Fibroblast of skin of scalp (primary cell): Measurements from ENCODE around the gene CCDC159.
A peak's percentile ranks its signal among the peaks of the same experiment; 100 is the strongest.
"Not testable (repeated sequence)": the region's sequence is repeated elsewhere in the genome, so short reads cannot be mapped to it uniquely, and the experiment has no call there.

Experiments used
- DNase-seq: peaks from one replicate; pipeline ENCODE4 v3.0.0-alpha.2; 2013

The CCDC159 gene

DNA sequence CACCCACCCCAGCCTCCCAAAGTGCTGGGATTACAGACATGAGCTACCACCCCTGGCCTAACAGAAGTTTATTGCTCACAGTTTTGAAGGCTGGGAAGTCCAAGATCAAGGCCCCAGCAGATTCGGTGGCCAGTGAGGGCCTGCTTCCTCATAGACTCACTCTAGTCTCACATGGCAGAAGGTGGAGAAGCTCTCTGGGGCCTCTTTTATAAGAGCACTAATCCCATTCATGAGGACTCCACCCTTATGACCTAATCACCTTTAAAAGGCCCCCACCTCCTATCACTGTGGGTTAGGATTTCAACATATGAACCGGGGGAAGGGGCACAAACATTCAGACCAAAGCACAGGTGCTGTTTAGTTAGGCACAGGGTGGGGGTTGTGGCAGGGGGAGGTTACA is 21.2 kb downstream of the CCDC159 start:
- DNase-seq = no peak

DNA sequence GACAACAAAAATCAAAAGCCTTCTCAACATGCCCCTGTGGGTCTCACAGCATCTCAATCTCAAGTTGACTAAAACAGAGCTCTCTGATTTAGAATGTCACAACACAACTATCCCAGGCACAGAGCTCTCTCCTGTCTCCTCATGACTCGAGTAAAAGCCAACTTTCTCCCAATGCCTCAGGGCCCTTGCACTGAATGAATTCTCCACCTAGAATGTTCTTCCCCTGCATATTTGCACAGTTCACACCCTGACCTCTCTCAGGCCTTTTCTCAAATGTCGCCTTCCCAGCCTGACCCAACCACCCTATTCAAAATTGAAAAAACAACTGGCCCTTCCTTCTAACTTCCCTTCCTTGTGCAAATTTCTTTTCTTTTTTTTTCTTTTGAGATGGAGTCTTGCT is 24.4 kb downstream of the CCDC159 start:
- DNase-seq = no peak

DNA sequence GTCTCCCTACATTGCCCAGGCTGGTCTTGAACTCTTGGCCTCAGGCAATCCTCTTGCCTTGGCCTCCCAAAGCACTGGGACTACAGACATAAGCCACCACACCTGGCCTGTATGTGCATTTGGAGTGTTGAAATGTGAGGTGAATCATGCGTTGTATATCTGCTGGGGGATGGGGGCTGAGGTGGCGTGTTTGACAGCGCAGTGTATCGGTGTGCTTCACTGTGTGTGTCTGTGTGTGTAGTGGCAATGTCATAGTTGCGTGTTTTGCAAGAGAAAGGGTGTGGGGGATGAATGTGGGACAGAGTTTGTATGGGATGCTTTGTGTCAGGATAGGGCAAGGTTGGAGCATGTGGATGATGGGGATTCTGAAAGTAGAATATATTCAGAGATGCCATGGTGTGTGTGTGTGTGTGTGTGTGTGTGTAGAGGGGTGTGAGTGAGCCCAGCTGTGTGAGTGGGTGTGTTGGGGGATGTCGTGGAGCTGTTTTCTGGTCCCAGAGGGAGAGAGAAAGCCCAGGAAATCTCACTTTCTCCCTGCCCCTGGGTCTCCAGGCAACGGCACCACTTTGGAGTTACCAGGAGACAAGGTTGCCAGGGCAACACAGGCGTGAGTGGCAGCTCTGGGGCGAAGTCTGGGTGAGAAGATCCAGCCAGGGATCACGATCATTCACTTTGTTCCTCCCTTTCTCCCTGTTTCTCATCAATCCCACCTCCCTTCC is 27.0 kb downstream of the CCDC159 start:
- peak; percentile 14 for DNase-seq

DNA sequence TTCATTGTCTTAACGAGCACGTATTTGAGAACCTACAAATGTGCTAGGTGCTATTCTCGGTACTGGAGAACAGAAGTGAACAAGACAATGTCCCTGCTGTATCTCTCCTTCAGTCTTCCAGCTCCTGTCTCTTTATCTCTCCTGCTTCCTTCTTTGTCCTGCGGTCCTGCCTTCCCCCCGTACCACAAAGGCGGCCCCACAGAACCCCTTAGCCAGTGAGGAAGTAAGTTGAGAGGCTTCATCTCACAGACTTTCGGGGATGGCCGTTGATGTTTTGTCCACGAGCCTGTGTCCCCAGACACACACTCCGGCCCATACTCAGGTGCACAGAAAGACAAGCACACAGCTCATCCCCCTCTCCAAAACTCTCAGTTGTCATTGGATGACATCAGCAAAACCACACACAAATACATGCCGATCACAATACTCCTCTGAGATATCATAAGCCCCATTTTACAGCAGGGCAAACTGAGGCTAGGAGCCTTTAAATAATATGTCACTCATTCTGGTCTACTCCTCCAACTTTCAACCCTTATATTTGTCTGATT is 27.6 kb downstream of the CCDC159 start:
- no peak for DNase-seq

DNA sequence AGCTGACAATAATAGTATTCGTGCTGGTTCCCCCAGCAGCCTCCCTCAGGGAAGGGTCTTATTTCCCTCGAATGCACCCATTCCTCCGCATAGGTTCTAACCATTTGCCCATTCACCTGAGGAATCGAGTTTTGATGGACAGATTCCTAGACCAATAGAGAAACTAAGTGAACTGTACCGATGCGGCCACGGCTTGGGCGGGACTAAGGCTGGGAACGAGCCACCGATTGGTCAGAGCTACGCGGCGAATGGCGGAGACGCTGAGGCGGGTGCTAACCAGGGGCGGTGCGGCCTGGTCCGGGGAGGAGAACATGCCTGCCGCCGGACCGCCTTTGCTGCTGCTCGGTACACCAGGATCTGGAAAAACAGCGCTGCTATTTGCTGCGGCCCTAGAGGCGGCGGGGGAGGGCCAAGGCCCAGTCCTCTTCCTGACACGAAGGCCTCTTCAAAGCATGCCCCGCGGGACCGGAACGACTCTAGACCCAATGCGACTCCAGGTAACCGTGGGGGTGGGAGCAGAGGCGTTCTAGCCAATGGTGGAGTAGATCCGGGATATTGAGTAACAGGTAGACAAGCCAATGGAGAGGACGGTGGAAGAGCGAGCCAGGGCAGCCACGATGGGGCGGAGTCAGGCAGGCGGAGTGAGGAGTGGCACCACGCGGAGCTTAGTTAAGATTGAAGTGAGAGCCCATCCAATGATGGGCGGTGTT is 28.3 kb downstream of the CCDC159 start, which contains the start of gene SWSAP1:
SWSAP1 (plus strand) TSS at position 234 of the 710 bp plus-strand sequence; CDS start at position 249, 15 bp downstream.
- DNase-seq = peak; percentile 99

DNA sequence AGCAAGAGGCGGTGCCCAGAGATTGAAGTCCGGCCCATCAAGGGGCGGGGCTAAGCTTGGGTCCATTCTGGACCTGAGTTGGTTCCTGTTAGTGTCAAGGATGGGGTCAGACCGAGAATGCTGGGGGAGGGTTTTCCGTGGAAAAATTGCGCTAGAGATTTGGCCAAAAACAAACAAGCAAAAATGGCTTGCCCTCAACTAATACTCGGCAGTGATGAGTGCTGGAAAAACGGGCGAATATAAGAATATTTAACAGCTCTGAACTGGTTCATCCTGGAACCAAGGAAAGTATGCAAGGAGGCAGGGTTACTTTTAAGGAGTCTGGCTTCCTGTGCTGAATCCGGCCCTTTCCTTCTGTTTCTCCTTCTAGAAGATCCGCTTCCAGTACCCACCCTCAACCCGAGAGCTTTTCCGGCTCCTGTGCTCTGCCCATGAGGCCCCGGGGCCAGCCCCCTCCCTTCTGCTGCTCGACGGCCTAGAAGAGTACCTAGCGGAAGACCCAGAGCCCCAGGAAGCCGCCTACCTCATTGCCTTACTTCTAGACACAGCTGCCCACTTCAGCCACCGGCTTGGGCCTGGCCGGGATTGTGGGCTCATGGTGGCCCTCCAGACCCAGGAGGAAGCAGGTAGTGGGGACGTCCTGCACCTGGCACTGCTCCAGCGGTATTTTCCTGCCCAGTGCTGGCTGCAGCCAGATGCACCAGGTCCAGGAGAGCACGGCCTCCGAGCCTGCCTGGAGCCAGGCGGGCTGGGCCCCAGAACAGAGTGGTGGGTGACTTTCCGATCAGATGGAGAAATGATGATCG is 29.0 kb downstream of the CCDC159 start:
- no peak for DNase-seq

DNA sequence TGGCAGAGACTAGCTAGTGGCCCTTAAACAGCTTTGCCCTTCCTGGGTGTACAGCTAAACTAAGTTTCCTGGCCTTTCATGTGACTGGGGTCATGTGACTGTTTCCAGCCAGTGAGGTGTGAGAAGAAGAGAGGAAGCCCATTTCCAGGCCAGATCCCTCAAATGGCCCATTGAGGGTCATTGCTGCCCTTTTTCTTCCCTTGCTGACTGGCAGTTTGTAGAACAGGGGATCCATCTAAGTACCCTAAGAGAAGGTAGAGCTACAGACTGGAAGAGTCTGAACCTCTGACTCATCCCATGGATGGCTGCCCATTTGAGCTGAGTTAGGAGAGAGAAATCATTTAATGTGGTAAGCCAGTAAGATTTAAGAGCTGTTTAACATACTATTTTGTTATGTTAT is 30.9 kb downstream of the CCDC159 start:
- DNase-seq = peak; percentile 91

DNA sequence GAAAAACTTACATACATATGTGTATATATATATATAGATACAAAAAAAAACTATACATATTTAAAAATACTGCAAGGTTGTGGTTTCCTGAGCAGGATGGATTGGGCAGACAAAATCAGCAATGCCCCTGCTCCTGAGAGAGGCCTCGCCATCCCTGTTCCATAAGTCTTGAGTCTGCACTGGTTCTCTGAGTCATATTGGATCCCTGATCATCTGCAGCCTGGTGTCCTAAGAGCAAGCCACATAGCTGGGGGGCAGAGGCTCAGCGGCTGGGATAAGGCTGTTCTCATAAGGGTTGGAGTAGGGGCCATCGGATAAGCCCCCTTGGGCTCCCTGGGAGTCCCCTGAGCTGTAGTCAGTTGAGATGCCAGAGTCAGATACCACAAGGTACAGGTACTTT is 31.4 kb downstream of the CCDC159 start:
- no peak for DNase-seq

DNA sequence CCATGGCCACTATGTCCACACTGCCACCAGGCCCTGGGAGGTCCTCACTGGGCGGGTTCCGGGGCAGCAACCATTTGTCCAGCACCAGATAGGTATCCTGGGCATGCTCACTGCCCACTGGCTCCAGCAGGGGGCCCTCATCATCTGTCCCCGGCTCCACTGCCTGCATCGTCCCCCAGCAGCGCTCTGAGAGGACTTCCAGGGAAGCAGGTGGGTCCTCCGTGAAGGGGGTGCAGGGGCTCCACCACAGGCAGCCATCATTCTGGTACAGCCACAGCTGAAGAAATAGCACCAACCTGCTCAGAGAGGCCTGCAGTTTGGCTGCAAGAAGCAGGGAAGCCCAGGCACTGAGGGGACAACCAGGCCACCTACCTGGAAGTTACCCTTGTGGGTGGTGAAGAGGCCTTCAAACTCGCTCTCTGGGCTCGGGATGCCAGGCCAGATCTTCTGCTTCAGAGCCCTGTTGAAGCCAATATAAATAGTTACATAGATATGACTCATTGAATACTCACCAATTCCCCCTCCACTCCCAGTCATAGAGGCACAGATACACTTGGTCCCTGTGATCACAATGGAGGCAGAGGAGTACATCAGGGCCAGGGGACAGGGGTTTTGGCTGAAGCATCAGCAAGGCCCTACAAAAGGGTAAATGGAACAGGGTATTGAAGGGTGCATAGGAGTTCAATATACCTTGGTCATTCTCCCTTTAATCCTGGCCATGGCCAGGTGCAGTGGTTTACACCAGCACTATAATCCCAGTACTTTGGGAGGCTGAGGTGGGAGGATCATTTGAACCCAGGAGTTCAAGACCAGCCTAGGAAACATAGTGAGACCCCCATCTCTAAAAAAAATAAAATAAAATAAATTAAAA is 32.2 kb downstream of the CCDC159 start:
- DNase-seq = peak; percentile 82

DNA sequence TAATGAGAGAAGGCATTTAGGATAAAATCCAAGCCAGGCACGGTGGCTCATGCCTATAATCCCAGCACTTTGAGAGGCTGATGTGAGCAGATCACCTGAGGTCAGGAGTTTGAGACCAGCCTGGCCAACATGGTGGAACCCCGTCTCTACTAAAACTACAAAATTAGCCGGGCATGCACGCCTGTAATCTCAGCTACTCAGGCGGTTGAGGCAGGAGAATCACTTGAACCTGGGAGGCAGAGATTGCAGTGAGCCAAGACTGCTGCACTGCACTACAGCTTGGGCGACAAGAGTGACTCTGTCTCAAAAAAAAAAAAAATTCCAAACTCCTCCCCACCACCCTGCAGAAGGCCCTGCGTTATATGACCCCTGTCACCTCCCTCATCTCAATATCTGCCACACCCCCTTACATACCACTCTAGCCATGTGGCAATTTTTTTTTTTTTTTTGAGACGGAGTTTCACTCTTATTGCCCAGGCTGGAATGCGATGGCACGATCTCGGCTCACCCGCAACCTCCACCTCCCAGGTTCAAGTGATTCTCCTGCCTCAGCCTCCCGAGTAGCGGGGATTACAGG is 33.0 kb downstream of the CCDC159 start:
- DNase-seq = not testable (repeated sequence)

DNA sequence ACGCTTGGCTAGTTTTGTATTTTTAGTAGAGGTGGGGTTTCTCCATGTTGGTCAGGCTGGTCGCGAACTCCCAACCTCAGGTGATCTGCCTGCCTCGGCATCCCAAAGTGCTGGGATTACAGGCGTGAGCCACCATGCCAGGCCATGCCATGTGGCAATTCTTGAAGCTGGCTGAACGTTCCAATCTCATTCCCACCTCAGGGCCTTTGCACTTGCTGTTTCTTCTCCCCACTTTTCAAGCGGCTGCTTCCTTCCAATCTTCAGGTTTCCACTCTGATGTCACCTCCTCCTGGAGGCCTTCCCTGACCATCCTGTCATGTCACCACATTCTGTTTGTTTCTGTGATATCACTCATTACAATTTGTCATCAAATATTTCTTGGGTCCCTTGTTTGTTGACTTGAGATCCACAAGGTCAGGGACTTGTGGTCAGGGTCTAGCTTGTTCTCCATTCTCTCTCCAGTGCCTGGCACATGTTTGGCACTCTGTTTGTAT is 33.6 kb downstream of the CCDC159 start:
- DNase-seq = no peak

DNA sequence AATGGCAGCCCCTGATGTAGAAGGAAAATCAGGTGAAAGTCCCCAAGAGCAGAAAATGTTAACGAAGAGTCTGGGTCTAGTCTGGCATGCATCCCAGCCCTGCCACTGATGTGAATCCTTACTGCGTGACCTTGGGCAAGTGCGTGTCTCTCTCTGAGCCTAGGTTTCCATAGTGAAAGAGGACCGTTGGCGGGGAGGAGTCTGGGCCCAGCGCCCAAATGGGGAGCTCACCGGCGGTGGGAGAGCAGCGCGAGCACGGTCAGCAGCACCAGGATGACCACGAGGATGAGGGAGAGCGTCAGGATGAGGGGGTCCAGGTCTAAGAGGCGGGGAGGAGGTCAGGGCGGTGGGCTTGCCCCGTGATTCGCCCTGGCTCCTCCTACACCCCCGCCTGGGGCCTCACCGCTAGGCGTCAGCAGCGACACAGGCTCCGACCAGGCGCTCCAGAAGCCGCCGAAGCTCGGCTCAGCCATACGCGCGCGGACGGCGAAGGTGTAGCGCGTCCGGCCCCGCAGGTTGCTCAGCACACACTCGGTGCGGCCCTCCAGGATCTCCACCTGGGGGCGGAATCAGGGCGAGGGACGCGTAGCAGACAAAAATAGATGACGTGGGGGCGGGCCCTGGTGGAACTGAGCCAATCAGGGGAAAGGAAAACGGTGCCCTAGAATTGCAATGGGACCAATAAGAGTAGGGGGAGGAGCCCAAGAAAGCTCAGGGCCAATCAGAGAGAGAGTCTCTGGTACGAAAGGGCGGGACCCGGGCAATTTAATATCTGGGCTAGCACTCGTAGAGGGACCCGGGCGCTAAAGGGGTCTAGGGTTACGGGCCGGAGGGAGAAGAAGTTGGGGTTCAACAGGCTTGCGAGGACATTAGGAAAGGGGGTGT is 34.6 kb downstream of the CCDC159 start:
- peak; percentile 95 for DNase-seq

DNA sequence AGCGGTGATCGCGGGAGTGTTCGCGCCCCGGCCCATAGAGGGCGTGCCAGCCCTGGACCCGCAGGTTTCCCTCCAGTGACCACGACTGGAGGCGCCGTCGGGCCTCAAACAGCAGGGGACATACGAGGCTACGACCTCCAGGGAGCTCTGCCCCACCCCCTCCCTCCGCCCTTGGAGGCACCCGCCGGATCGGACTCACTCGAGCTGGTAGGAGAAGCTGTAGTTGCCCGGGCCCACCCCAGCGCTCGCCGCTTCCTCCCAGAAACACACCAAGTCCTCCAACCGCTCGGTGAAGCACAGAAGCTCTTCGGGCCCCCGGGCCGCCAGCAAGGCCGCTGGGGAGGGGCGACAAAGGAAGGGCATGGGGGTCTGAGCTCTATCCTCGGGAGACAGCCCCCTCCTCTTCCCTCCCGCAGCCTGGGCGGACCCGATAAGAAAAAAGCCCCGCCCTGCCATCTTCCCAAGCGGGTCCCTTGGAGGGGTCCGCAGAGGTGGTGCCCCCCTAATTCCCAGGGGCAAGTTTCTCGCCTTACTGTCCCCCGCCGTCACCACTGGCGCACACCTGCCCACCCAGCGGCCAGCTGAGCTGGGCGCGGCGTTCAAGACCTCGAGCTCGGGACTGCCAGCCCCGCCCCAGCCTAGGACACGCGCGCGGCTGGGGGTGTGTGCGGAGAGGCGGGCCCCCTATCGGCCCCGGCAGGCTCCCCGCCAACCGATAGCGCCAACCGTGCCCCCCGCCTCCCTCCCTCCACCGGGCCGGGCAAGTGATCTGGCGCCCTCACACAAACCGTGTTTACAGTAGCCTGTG is 36.8 kb downstream of the CCDC159 start:
- DNase-seq = peak; percentile 13

DNA sequence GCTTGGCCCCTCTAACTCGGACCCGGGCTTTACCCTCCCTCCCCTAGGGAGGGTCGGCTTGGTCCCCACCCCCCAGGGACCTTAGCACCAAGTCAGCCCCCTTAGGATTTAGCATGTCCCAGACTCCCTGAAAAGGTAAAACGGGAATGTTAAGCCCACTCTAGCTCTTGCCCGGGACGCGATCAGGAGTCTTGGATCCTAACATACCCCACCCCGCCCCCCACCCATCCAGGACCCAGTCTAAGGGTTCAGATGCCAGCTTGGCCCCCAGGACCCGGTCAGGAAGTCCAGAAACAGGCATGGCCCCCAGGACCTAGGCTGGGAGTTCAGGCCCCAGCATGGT is 37.4 kb downstream of the CCDC159 start:
- DNase-seq = no peak

DNA sequence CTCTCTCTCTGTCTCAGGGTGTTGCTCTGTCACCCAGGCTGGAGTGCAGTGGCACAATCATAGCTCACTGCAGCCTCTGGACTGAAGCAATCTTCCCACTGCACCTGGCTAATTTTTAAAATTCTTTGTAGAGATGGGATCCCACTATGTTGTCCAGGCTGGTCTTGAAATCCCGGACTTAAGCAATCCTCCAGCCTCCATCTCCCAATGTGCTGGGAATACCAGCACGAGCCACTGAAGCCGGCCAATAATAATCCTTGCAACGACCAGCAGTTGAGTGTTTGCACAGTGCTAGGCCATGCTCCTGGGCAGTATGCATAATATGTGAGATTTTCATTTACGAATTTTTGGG is 38.4 kb downstream of the CCDC159 start:
- no peak for DNase-seq

DNA sequence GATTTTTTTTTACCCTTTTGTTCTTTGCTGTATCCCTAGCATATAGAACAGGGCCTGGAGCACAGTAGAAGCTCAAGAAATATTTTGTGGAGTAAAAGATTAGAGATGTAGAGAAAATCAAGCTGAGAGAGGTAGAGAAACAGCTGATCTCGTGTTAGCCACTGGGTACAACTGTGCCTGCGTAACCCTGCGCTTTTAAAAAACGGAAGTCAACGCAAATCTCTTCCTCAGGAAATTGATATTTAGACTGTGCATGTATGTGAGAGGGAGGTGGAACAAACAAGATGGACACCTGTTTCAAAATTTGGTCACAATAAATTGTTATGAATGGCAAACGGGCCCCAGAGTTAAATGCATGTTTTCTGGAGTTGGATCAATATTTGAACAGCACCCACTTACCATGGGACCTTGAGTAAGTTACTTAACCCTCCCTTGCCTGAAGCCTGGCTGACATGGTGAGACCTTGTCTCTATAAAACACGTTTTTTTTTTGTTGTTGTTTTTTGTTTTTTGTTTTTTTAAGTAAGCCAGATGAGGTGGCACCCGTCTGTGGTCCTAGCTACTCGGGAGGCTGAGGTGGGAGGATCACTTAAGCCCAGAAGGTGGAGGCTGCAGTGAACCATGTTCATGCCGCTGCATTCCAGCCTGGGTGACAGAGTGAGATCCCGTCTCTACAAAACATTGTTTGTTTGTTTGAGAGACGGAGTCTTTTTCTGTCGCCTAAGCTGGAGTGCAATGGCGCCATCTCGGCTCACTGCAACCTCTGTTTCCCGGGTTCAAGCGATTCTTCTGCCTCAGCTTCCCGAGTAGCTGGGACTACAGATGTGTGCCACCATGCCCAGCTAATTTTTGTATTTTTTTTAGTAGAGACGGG is 41.1 kb downstream of the CCDC159 start:
- DNase-seq = no peak

DNA sequence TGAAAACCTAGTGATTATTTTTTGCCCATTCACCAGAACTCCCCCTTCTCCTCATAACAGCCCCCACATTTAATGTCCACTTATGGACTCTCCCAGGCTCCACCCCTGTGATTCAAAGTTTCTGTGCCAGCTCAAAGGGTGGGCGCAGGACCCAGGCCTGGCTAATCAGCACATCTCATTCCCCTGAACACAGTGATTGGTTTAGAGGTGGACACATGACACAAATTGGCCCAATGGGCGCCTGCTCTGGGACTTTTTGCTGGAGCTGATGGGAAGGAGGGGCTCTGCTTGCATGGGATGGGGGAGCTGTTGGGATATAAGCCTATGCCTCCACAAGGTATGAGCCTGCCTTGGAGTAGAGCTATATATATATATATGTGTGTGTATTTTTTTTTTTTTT is 44.0 kb downstream of the CCDC159 start:
- DNase-seq = no peak

DNA sequence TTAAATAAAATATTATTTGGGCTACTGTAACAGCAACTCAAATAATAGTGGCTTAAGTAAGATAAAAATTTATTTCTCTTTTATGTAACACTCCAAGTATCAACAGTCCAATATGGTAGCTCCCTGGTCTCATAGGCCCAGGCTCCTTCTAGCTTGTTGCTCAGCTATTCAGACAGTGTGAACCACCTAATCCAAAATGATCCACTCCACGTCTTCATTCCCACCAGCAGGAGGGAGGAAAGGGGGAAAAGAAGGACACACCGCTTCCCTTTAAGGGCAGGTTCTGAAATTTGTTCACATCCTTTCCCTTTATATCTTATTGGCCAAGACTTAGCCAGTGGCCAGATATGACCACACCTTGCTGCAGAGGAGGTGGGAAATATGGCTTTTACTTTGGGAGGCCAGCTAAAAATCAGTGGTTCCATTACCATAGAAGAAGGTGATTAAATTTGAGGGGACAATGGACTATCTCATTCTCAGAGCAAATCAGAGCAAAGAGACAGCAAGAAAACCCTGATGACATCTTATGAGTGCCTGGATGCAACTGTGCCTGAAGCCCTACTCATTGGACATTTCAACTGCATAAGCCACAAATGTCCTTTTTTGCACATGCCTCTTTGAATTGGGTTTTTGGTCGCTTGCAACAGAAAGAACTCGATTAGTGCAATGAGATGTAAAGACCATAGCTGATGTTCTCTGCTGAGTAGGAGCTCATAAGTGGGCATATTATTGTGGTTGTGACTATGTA is 44.8 kb downstream of the CCDC159 start:
- no peak for DNase-seq
